Hematopoietic multipotent progenitor cell treated with erythropoietin and hydrocortisone succinate and interleukin-3 and kit ligand, for 4 days (in vitro differentiated cells): Measurements from ENCODE around the gene PHACTR4.
"Not testable (repeated sequence)": the region's sequence is repeated elsewhere in the genome, so short reads cannot be mapped to it uniquely, and the experiment has no call there.

Experiments used
- DNase-seq: peaks from one replicate; pipeline ENCODE4 v3.0.0-alpha.2; 2015

The PHACTR4 gene

GRCh38 chr1:28369371-28370238 is at the start of gene PHACTR4:
Gene PHACTR4 (plus strand): TSS chr1:28369740. CDS start chr1:28407448, 37,708 bp downstream.
- DNase-seq: peak; percentile 97

GRCh38 chr1:28322194-28322593 is 47.3 kb upstream of the PHACTR4 start:
- DNase-seq: no peak

- DNase-seq: peak; percentile 30
Observed at GRCh38 chr1:28323720-28324119, 45.8 kb upstream of the PHACTR4 start.

DNA sequence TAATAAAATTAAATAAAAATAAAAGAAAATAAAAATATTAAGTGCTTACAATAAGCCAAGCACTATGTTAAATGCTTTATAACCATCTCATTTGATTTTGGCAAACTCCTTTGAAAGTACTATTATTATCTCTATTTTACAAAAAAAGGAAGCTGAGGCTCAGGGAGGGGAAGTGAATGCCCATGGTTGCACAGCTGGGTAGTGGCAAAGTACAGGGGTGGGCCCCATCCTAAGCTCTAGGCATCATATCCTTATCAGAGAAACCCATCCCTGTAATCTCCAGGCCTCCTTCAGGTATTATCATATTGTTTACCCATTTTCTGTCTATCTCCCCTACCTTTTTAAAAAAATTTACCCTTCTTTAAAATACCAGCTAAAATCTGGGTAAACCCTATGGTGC is 43.0 kb upstream of the PHACTR4 start:
- peak; percentile 67 for DNase-seq

DNA sequence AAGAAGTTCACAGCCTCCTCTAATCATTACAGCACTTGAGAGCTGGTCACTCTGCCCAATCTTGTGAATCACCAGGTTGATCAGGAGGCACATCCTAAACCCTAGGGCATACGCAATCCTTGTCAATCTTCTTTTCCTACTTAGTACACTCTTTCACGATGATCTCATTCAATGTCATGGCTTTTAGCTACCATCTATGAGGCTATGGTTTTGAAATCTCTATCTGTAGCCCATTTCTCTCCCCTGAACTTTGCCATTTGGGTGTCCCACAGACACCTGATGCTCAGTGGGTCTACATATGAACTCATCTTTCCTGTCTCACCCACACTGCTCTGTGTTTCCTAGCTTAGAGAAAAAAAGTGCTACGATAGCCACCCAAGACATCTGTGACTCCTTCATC is 42.6 kb upstream of the PHACTR4 start:
- DNase-seq: no peak

GRCh38 chr1:28327431-28327830 is 42.1 kb upstream of the PHACTR4 start:
- not testable (repeated sequence) for DNase-seq

GRCh38 chr1:28328228-28328648 is 41.3 kb upstream of the PHACTR4 start:
- no peak for DNase-seq

GRCh38 chr1:28329395-28330153 is 40.0 kb upstream of the PHACTR4 start:
- peak; percentile 73 for DNase-seq

GRCh38 chr1:28338897-28339296 is 30.6 kb upstream of the PHACTR4 start:
- no peak for DNase-seq

- DNase-seq: no peak
Observed at GRCh38 chr1:28339551-28339950, 30.0 kb upstream of the PHACTR4 start.

GRCh38 chr1:28340221-28340974 is 29.1 kb upstream of the PHACTR4 start:
- no peak for DNase-seq

- no peak for DNase-seq
Observed at GRCh38 chr1:28341591-28341990, 27.9 kb upstream of the PHACTR4 start.

DNA sequence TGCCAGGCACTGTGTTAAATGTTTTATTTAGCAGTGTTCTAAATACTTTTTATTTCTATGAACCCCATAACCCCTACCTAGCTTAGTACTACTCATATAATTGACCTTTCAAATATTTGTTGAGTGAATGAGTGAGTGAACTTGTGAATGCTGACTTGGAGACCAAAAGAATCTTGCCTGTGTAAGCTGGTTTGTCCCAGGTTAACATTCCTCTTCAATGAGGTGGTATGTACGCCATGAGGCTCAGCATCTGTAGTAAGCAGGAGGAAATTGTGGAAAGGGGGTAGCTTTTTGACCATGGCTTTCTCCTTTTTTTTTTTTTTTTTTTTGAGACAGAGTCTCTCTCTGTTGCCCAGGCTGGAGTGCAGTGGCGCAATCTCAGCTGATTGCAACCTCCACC is 26.1 kb upstream of the PHACTR4 start:
- no peak for DNase-seq

GRCh38 chr1:28353248-28353810 is 16.2 kb upstream of the PHACTR4 start:
- not testable (repeated sequence) for DNase-seq

- DNase-seq: no peak
Observed at GRCh38 chr1:28354121-28354520, 15.4 kb upstream of the PHACTR4 start.

DNA sequence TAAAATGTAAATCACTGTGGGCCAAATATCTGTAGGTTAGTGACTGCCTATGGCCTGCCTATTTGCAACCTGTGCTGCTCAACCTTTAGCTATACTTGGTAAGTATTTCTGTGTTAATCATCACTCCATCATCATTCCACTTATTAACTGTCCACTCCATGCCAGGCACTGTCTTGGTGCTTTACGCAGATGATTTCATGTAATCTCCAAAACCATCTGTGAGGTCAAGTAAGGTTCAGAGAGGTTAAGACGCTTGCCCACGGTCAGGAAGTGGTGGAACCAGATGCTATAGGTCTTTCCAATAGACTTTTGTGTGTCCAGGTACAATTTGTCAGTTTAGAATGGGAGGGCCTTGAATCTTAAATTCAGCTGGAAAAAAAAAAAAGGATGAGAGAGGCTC is 10.8 kb upstream of the PHACTR4 start:
- peak; percentile 38 for DNase-seq

DNA sequence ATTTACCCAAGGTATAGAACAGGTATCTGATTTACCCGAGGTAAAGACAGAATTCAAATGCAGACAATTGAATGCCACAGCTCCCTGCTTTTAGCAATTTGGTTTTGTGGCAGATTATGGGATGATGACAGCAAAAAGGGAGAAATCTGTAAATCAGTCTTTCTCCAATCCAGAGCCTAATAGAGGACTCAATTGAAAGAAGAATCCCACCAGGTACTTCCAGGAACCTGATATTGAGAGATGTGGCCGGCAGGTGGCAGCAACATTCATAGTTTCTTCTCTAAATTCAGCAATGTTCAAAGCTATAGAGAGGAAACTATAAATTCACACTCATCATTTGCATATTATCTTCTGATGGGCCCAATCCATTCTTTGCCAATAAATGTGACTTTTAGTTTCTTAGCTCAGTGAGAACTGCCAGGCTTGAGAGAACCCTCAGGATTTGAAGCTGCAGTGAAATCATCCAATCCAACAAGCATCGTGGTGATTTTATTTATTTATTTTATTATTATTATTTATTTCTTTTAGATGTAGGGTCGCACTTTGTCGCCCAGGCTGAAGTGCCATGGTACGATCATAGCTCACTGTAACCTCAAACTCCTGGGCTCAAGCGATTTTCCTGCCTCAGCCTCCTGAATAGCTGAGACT is 9.8 kb upstream of the PHACTR4 start:
- DNase-seq: peak; percentile 90

GRCh38 chr1:28364888-28365287 is 4.7 kb upstream of the PHACTR4 start:
- no peak for DNase-seq

DNA sequence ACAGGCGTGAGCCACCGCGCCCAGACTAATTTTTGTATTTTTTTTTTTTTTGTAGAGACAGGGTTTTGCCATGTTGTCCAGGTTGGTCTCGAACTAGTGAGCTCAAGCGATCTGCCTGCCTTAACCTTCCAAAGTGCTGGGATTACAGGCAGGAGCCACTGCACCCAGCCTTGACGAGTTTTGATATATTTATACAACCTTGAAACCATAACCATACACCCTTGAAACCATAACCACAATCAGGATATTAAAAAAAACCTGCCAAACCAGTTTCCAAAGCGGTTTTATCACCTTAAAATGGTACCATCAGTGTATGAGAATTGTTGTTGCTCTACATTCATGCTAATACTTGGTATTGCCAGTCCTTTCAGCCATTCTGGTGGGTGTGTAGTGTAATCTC is 3.7 kb upstream of the PHACTR4 start:
- no peak for DNase-seq

GRCh38 chr1:28368608-28369007 is 932 bp upstream of the PHACTR4 start:
- DNase-seq: not testable (repeated sequence)

- DNase-seq: peak; percentile 76
Observed at GRCh38 chr1:28370239-28371009, 884 bp downstream of the PHACTR4 start.

- DNase-seq: no peak
Observed at GRCh38 chr1:28371010-28371377, 1.5 kb downstream of the PHACTR4 start.
